ENCODE results near the gene UAP1L1.

DNA sequence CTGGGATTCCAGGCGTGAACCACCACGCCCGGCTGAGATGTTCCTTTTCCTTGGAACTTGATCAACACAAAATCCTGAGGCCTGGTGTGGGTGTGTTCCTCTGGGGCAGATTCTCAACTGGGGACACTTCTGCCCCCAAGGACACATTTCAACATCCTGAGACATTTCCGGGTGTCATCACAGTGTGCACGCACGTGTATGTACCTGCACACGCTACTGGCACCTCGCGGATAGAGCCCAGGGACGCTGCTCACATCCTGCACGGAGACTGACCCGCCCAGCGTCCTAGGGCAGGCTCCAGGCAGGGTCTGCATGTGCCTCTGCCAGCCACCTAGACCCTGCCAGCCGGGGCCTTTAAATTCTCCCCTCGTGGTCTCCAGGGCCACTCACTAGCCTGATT is 14.9 kb upstream of the UAP1L1 start:
- TF ChIP-seq POLR2A (IDR thresholded peaks at IDR 0.05) (no peak), CTCF (IDR thresholded peaks at IDR 0.05) (no peak)

Data from tibial nerve (tissue), 3 donors.